KBM-7 (cell line): ENCODE measurements around the gene CD36.

Experiments
- DNase-seq: peaks from one replicate; pipeline ENCODE4 v3.0.0-alpha.2; 2015
- in situ Hi-C: fragments of 300-500 bp; cut with MboI; formaldehyde crosslinking; loops from 2 replicates; pipeline ENCODE4 v1.14.3; 2020; ENCODE audit warnings: low sequenced_read_pairs, low pct_unique_long_range_greater_than_20kb, mixed read lengths

Gene CD36

DNA sequence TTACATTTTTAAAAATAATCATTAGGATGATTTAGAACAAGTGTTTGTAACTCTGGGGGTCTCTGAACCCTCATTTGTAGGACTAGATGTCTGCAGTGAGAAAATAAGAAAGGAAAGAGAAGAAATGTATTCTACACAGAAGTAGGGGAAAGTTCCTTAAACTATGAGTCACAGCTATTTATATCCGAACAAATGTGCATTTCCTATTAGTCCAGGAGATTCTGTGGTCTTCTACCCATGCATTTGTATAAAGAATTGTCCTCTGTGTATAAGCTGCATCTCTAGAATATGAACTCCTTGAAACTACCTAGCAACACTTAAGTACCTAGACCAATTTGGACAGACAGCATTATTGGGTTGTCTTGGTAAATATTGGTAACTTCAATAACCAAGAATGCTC lies 15.9 kb upstream of the CD36 start:
- peak; percentile 23 for DNase-seq

DNA sequence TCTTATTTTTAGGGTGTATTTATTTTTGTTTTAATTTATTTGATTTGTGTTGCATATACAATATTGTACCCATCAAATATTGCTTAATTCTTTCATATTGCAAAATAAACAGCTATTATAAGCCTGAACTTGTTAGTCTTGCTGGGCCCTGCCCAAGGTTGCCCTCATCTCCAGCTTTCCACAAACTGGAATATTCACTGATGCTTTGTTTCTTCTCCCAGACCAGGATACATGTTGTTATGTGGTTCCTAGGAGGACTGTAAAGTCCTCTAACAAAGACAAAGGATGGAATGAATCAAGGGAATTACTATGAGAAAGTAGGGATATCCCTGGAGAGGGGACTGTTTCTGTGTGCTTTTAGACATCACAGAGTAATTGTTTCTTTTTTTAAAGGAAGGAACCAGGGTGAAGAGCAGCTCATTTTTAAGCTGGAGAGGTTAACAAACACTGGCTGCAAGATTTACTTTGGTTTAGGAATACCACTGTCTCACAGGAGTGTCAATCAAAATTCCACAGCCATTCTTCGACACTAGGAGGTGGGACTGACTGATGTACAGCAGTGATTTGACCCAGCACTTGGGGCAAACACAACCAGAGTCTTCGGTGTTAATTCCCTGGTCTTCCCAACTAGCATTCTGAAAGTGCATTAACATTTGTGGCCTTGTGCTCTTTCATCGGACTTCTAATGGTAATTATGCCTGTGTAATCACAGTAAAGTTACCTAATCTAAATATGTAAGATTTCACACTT lies 14.8 kb upstream of the CD36 start:
- in situ Hi-C loops, result no loop called here
- DNase-seq, result no peak

More for the DNA sequence above, 15.9 kb upstream of the CD36 start:
- in situ Hi-C loops, result no loop called here

DNA sequence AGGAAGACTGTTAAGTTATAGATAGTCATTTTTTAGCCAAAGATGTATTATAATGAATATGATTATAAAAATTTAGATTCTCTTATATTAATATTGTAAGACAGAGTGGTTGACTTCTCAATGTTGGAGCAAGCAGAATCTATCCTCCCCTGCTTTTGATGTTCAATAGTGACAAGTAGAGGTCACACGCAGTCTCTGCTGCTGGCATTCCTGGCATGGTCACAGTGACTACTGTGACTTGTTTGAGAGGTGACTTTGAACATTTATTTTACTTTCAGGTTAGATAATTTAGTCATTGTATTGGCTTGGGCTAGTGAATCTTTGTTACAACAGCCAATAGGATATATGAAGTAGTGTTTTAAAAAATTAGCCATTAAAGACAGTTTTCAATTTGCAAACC lies 13.7 kb upstream of the CD36 start:
- no peak for DNase-seq
- in situ Hi-C loops, result no loop called here

DNA sequence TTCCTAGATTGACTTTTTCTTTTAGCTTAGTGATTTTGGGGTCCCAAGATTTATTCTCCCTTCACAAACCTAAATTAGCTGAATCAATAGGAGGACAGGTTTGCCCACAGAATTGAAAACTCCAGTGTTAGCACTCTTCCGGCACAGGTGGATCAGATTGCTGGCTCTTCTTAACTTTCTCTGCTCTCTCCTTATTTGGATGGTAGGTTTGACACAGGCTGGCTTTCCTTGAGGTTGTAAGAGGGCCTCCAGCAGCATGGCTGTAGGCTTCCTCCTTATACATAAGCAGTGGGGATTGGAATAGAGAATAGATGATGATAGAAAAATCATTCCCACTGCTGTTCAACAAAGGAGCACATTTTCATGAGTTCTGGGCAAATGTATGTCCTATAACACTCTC lies 9.4 kb upstream of the CD36 start:
- DNase-seq, result no peak
- in situ Hi-C loops, result no loop called here

DNA sequence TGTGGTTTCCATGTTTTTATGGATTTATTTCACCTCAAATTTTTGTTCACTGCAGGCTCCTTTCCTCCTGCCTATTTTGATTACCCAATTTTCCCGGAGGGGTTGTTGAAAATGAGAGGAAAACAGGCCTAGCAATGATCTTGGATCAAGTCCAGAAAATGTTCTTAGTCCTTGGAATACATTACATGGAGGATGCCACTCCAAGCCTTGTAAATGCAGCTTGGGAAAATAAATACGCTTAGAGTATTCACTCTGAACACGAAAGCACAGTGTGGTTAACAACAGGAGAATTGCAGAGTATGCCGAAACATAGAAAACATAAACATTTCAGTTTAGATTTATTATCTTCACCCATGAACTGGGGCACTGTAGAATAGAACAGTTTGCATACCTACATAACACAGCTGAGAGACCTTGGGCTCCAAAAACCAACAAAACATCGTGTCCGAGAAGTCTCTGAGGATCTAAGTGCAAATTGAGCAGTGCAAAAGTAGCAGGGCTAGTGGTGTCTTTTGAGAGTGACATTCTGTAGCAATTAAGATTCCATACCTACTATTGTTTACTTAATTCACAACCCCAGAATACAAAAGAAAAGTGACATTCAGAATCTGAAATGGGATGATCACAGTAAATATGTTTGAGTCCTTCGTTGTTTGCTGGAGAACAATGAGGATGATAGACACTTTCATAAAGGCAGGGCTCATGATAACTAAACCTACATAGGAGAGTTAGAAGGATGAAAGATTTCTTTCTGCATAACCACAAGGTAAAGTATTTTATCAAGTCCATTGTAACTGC lies 7.6 kb upstream of the CD36 start:
- no peak for DNase-seq
- in situ Hi-C loops, result no loop called here

DNA sequence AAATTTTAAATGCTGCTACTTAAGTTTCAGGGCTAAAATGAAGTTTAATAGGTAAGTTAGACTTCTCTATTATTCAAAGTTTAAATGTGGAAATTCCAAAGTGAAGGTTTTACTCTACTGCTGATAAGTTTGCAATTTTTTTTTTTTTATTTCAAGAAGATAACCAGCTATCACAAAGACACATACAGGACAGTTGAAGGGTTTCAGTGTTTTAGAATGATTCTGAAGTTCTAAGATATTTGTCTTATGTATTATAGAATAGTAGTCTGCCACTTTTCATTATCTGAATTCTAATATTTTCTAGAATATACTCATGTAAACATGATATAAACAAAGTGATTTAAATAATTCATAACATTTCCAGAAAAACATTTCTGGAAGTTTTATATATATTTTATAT lies 7.0 kb upstream of the CD36 start:
- in situ Hi-C loops, result no loop called here
- no peak for DNase-seq

DNA sequence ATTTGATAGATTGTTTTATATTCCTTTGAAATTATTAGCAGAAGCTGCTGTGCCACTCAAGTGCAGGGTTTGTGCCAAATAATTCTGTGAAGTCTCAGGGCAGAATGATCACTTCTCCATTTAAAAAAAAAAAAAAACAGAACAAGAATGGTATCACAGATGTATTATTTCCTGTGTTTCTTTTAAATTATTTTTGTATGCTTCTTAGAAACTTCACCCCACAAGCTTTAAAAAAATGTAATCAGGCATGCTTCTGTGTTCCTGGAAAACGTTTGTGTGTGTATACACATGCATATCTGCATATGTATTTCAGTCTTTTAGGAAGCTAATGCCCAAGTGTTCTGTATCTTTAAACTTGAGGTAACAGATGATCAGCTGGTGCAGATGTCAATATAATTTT lies 6.3 kb upstream of the CD36 start:
- peak; percentile 58 for DNase-seq
- in situ Hi-C loops, result no loop called here

DNA sequence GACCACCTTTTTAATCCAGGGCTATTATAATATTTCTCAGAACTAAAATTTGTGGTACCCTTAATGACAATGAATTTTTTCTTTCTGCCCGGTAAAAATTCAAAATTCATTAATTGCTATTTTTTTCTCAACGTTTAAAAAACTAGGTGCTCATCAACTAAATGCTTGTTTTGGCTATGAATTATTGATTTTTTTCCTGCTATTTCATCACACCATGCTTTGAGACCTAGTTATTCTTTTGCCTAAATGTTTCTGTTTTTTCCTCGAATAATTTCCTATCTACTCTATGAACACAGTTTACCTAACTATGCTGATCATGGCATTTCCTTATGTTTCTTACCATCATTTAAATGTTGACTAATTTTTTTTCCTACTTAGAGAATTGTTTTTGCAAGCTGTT lies 5.6 kb upstream of the CD36 start:
- in situ Hi-C loops, result no loop called here
- DNase-seq, result no peak

DNA sequence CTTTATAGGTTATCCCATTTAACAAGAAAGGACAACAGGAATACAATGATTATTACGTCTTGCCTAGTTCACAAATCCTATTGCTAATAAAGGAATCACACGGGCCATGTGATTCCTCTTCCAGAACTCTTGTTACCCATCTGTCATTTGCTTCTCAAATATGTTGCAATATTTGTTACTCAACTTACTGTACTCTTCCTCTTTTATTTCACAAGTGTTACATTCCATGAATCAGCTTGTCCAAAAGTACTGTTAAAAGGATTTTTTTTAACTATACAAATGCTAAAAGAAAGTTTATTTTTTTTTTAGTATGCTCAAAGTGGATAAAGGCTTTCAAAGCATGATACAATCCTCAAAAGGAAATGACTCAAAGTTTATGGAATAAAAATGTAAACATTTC lies 3.9 kb upstream of the CD36 start:
- peak; percentile 62 for DNase-seq
- in situ Hi-C loops, result no loop called here

DNA sequence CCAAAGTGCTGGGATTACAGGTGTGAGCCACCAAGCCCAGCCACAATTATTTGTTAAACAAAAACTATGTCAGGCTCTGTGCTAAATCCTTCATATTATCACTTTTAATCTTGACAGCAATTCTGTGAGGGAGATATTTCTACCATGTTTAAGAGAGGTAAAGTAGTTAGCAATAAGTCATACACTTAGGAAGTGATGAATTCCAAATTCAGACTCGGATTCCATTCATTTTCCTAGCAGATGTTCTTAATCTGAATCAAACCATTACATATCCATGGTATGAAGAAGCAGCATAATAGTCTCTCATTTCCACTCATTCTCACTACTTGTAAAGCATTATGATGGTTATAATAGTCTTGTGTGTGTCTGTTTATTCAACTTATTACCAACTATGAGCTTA lies 2.9 kb upstream of the CD36 start:
- DNase-seq, result no peak
- in situ Hi-C loops, result no loop called here

DNA sequence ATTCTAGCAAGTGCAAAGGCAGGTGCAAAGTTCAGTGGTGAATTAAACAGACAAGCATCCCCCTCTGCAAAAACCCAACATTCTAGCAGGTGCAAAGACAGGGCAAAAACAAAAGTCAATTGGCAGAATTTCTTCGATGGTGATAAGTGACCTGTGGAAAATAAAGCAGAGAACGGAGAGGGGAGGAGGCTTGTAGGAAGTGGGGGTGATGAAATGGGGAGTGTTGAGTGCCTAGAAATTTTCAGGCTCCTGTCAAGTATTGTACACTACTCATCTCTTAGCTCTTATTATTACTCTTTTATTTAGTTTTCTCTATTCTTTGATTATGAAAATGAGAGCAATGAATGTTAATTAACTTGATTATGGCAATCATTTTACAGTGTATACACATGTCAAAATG lies 2.4 kb upstream of the CD36 start:
- in situ Hi-C loops, result no loop called here

DNA sequence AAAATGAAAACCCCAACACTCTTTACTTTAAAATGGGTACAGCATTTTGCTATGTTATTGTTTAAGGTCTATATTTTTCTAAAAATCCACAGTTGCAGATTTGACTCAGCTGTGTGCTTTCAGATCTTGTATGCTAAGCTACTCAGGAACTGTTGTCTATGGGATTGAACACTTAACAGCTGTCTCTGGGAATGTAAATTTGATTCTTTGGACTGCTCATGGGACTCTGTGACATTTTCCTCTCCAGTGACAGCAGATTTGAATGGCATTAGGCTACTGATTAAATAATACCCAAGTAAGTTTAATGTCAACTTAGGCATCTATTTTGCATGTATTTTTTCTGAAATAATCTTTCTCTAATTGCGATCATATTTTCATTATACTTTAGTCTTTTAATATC lies 1.7 kb upstream of the CD36 start:
- in situ Hi-C loops, result no loop called here

More for the DNA sequence above, 2.4 kb upstream of the CD36 start:
- DNase-seq, result no peak

DNA sequence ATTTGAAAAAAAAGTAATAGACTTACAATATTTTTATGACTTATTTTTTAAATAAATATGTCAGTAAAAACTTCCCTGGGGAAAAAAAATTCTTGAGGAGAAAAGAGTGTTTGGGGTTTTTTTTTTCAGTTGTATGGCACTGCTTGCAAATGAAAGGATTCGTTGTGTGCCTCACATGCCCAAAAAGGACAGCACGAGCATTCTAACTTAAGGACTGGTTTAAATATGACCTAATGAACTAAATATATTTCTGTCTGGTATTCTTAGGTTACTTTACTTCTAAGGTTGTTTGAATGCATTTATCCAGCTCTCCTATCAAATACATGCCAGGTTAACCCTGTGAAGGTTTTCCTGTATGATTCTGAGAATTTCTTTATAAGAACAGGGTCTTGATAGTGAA lies 988 bp upstream of the CD36 start:
- no peak for DNase-seq
- in situ Hi-C loops, result no loop called here

More for the DNA sequence above, 1.7 kb upstream of the CD36 start:
- no peak for DNase-seq

DNA sequence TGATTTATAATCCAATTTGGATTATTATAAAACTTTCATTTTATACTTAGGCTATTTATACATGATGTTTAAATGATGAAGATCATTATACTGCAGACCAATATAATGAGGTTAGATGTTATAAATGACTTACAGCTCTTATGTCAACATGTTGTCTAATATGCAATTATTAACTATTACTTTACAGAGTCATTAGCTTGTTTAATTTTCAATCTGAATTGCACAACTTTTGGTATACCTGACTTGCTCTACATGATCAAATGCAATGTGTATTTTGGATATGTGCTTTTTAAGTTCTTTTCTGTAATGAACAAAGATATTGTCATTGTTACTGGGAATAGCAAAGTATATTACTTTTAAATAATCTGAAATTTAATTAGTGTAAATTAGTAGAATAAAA lies 569 bp downstream of the CD36 start:
- in situ Hi-C loops, result no loop called here

DNA sequence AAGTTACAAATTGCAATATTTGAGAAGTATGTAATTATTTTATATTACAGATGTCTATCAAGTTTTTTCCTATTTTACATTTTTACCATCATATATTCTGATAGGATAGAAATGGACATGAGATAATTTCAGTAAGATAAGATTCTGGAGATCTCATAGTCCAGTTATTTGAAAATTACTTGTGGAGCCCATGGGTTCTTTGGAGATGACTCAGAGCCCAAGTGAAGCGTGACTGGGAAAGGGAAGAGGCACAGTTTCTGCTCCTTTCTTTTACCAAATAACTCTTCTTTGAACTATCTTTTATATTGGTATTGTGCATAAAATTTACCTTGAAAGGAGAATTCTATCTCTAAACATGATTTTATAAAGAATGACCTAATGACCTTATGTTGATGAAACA lies 2.4 kb downstream of the CD36 start:
- in situ Hi-C loops, result no loop called here
- no peak for DNase-seq

More for the DNA sequence above, 569 bp downstream of the CD36 start:
- no peak for DNase-seq

DNA sequence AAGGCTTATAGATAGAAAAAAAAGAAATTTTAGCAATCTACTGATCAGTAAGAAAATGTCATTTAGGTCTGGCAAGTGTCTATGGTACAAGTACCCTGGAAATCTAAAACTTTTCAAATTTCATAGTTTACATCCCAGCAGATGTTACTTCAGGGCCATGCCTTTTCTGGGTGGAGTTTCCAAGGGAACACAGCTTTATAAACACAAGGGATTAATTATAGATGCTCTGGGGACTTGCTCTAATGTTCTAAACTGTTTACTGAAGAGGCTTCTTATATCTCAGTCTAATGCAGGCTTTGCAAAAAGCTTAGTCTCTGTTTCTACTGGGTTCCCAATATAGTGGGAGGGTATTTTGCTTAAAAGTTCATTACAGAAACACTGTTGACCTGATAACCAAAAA lies 3.1 kb downstream of the CD36 start:
- in situ Hi-C loops, result no loop called here

DNA sequence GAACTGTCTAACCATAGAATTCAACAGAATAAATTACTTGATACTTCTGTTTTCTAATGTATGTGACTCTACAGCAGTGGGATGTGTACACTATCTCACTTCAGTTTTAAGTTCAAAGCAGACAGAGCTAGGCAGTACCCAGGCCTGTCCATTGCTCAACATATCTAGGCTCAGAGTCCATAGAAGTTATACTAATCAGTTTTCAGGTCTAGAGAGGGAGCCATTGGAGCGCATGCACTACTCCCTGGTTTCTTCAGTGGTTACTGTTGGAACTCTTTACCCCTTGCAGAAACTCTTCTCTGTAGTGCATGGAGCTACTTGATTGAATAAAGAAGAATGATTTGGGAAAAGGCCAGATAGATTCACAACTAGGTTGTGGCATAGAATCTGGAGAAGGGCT lies 4.4 kb downstream of the CD36 start:
- in situ Hi-C loops, result no loop called here
- peak; percentile 16 for DNase-seq

More for the DNA sequence above, 3.1 kb downstream of the CD36 start:
- DNase-seq, result no peak

DNA sequence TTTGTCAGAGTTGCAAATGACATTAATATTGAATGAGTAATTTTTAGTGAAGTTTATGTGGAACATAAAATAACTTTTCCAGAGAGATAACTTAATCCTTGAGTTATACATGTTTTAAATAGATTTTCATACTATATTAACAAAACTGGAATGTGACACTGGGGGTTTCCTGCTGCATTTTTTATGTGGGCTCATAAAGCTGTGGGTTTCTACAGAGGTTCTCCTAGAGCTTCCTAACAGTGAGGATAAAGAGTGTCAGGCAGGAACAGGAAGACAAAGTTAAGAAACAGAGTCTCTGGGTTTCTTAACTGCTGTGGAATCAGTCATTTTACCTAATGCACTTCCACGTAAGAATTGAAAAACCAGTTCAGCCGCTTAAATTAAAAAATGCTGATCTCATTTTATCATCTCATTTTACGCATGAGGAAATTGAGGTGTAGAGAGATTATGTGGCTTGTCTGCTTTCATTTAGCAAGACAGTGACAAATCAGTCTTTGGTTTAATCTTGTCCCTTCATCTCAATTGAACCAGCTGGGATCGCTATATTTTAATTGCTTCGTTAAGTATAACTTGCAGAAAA lies 5.0 kb downstream of the CD36 start:
- DNase-seq, result peak; percentile 49
- in situ Hi-C loops, result no loop called here

DNA sequence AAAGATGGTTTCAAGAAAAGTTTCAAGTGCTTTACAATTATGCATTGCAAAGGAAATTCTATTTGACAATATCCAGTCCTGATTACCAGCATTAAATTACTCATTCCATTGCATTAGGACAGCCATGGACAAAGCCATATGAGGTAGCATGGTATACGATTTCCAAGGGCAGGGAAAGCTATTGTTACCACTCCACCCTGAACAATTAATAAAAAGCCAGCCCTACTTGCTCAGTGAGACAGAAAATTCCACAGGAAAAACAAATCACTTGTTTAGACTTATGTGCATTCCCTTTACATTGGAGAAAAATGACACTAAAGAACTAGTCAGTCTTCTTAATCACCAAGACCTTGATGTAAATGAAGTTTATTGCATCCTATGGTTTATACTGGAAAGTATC lies 5.6 kb downstream of the CD36 start:
- DNase-seq, result no peak
- in situ Hi-C loops, result no loop called here

DNA sequence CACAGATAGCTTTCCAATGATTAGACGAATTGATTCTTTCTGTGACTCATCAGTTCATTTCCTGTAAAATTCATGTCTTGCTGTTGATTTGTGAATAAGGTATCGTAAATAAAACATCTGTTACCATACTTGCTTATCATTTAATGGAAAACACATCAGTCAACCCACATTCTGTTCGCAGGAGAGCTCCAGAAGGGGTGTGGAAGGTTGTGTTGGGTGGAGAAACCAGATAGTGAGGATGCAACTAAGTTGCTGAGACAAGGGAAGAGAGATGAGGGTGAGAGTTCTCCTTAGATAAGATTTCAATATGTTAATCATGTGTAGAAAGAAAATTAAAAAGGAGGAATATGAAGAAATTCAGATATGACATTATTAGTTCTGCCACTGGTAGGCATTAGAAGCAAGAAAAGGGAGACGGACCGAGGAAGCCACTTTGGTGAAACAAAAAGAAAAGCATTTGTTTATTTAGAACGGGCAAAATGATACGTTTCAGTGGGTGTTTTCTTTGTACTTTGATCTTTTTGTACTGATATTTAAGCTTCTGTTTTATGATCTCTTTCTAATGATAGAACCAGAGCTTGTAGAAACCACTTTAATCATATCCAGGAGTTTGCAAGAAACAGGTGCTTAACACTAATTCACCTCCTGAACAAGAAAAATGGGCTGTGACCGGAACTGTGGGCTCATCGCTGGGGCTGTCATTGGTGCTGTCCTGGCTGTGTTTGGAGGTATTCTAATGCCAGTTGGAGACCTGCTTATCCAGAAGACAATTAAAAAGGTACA lies 7.8 kb downstream of the CD36 start:
- in situ Hi-C loops, result no loop called here

More for the DNA sequence above, 7.8 kb downstream of the CD36 start:
- DNase-seq, result no peak
